Glutamatergic neuron (in vitro differentiated cells): ENCODE data around the gene CNST. TPM values are rescaled to one million over a fixed set of nuclear protein-coding genes. Genes with fewer than 3 reads are reported as not detected.

Source experiments
- DNase-seq: peaks from one replicate; pipeline ENCODE4 v3.0.0; 2022
- H3K27ac Mint-ChIP-seq: one replicate; pipeline ENCODE4 v1.8.0; 2020; ENCODE audit warnings: mild to moderate bottlenecking, mixed read lengths, inconsistent platforms; ENCODE audit not compliant: unreplicated experiment
- H3K27me3 Mint-ChIP-seq: one replicate; pipeline ENCODE4 v1.8.0; 2020; ENCODE audit warnings: mild to moderate bottlenecking, moderate library complexity, mixed read lengths, inconsistent platforms; ENCODE audit not compliant: unreplicated experiment
- H3K36me3 Mint-ChIP-seq: one replicate; pipeline ENCODE4 v1.8.0; 2020; ENCODE audit warnings: mild to moderate bottlenecking, mixed read lengths, inconsistent platforms; ENCODE audit not compliant: unreplicated experiment
- H3K4me1 Mint-ChIP-seq: one replicate; pipeline ENCODE4 v1.8.0; 2020; ENCODE audit warnings: mild to moderate bottlenecking, low read depth, mixed read lengths, inconsistent platforms; ENCODE audit not compliant: unreplicated experiment
- H3K4me3 Mint-ChIP-seq: one replicate; pipeline ENCODE4 v1.8.0; 2020; ENCODE audit warnings: mild to moderate bottlenecking, mixed read lengths, inconsistent platforms; ENCODE audit not compliant: unreplicated experiment
- H3K9me3 Mint-ChIP-seq: one replicate; pipeline ENCODE4 v1.8.0; 2020; ENCODE audit warnings: mild to moderate bottlenecking, moderate library complexity, mixed read lengths, inconsistent platforms; ENCODE audit not compliant: unreplicated experiment
- CTCF ChIP-seq: fragments of 200-600 bp; sonication (generic); IDR thresholded peaks from one replicate; pipeline ENCODE4 v1.5.0; 2021; ENCODE audit not compliant: partially characterized antibody, unreplicated experiment
- total RNA-seq: library from RNA; stranded (reverse); fragmentation: NEBNext Ultra II Directional; extraction: Animal tissue kit (Norgen Biotek cat#: 25700); gene quantifications from one replicate; pipeline ENCODE4 v1.2.1, GENCODE V29; 2021; ENCODE audit not compliant: unreplicated experiment

Gene CNST
- total RNA-seq, 1 donor from 2014 or later, result 87.2 TPM

GRCh38 chr1:246564839-246565750, 1.2 kb upstream of the CNST start:
- DNase-seq, result no peak
- H3K9me3 Mint-ChIP-seq, result peaks cover 5% of the 10 kb centered on the region

GRCh38 chr1:246565751-246566127, 517 bp upstream of the CNST start:
- no peak for DNase-seq
- H3K4me1 Mint-ChIP-seq, result peaks cover 3% of the 10 kb centered on the region
- no peaks in the 10 kb centered on the region for H3K36me3 Mint-ChIP-seq
- H3K27ac Mint-ChIP-seq, result peak overlapping the region; percentile 62
- H3K4me3 Mint-ChIP-seq, result peak overlapping the region; percentile 94
- H3K9me3 Mint-ChIP-seq, result peaks cover 5% of the 10 kb centered on the region
- no peak for TF ChIP-seq CTCF
- H3K27me3 Mint-ChIP-seq, result peaks cover 4% of the 10 kb centered on the region

More at GRCh38 chr1:246564839-246565750, 1.2 kb upstream of the CNST start:
- Mint-ChIP-seq H3K27me3 (peaks cover 4% of the 10 kb centered on the region), H3K4me1 (peaks cover 3% of the 10 kb centered on the region), H3K36me3 (no peaks in the 10 kb centered on the region), H3K4me3 (peak overlapping the region; percentile 94), H3K27ac (peak overlapping the region; percentile 11)
- TF ChIP-seq CTCF, result no peak

GRCh38 chr1:246566813-246567645, 773 bp downstream of the CNST start:
- H3K27ac Mint-ChIP-seq, result peak overlapping the region; percentile 89
- peaks cover 3% of the 10 kb centered on the region for H3K4me1 Mint-ChIP-seq
- H3K27me3 Mint-ChIP-seq, result peaks cover 4% of the 10 kb centered on the region
- DNase-seq, result no peak
- peaks cover 5% of the 10 kb centered on the region for H3K9me3 Mint-ChIP-seq
- TF ChIP-seq CTCF, result no peak
- no peaks in the 10 kb centered on the region for H3K36me3 Mint-ChIP-seq
- peak overlapping the region; percentile 90 for H3K4me3 Mint-ChIP-seq

GRCh38 chr1:246567646-246568235, 1.5 kb downstream of the CNST start:
- Mint-ChIP-seq H3K36me3 (no peaks in the 10 kb centered on the region), H3K4me1 (peaks cover 3% of the 10 kb centered on the region), H3K4me3 (peak overlapping the region; percentile 90), H3K9me3 (peaks cover 5% of the 10 kb centered on the region), H3K27ac (no peak overlapping the region), H3K27me3 (peaks cover 4% of the 10 kb centered on the region)
- DNase-seq, result no peak
- no peak for TF ChIP-seq CTCF
